B cell (primary cell): ENCODE results near the gene HPS5.
A peak's percentile ranks its signal among the peaks of the same experiment; 100 is the strongest.

ENCODE experiments used
- EZH2 ChIP-seq: IDR thresholded peaks from 2 replicates; pipeline ENCODE4 v1.6.1; 2012; ENCODE audit warnings: borderline replicate concordance, low read depth, mild to moderate bottlenecking, moderate library complexity, low read length; ENCODE audit not compliant: insufficient read depth, poor library complexity, severe bottlenecking
- TF ChIP-seq, protein P1 (sequence below): fragments of 200-600 bp; IDR thresholded peaks from one replicate; pipeline ENCODE4 v1.8.0; 2022; ENCODE audit warnings: antibody characterized with exemption, mild to moderate bottlenecking

DNA sequence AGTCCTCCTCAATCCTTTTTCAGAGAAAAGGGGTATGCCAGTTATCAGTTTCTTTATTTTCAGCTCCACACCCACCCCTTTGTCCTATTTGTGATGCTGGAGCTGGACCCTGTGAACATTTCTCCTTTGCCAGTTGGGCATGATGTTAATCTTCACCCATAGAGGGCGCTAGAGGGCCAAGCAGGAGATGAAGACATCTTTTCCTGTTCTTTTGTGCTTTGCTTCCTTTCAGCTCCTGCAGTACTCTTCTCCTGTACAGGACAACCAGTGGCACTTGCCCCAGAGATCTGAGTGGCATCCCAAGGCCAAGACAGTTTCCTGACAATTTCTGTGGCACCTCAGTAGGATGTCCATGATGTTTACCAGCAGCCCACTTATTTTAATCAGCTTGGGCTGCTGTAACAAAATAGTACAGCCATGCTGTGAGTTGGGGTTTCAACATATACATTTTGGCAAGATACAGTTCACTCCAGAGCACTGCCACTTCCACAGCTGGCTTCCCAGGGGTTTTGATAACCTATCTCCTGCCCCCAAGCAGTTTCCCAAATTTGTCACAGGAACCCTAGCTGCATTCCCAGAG, 78.1 kb downstream of the HPS5 start:
- TF ChIP-seq, protein P1, sequence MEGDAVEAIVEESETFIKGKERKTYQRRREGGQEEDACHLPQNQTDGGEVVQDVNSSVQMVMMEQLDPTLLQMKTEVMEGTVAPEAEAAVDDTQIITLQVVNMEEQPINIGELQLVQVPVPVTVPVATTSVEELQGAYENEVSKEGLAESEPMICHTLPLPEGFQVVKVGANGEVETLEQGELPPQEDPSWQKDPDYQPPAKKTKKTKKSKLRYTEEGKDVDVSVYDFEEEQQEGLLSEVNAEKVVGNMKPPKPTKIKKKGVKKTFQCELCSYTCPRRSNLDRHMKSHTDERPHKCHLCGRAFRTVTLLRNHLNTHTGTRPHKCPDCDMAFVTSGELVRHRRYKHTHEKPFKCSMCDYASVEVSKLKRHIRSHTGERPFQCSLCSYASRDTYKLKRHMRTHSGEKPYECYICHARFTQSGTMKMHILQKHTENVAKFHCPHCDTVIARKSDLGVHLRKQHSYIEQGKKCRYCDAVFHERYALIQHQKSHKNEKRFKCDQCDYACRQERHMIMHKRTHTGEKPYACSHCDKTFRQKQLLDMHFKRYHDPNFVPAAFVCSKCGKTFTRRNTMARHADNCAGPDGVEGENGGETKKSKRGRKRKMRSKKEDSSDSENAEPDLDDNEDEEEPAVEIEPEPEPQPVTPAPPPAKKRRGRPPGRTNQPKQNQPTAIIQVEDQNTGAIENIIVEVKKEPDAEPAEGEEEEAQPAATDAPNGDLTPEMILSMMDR = peak; percentile 90
- TF ChIP-seq EZH2 = no peak
